SK-N-SH (cell line): Measurements from ENCODE around the gene FBXO17. TPM values are rescaled to one million over a fixed set of nuclear protein-coding genes. Genes with fewer than 3 reads are reported as not detected.

Source experiments
- CTCF ChIA-PET: fragments of 300-600, 350-600 bp; formaldehyde crosslinking; extraction: SDS; loops from one replicate; lab custom pipeline; 2021; lab: Yijun Ruan, JAX
- POLR2A ChIA-PET: fragments of 350-600 bp; sonication (Branson Sonifier 250); formaldehyde crosslinking; extraction: SDS; loops from one replicate; lab custom pipeline; 2020; ENCODE audit warnings: antibody characterized with exemption, inconsistent platforms; lab: Yijun Ruan, JAX
- DNase-seq: peaks from one replicate; pipeline ENCODE4 v3.0.0; 2012
- H2AFZ ChIP-seq: fragments of 200-600 bp; sonication (generic); 2 replicates; pipeline ENCODE4 v1.8.1; 2016; ENCODE audit warnings: antibody characterized with exemption, mild to moderate bottlenecking, low read depth
- H3F3A ChIP-seq: fragments of 200-600 bp; sonication (generic); replicated peaks from 2 replicates; pipeline ENCODE3; 2016; ENCODE audit warnings: antibody characterized with exemption, mild to moderate bottlenecking; ENCODE audit not compliant: insufficient read depth
- H3K27ac ChIP-seq, 2 experiments: fragments of 200-500 bp in 1 of 2; fragments of 200-600 bp in 1 of 2; sonication (Bioruptor generic) in 1 of 2; sonication (generic), shearing (Covaris generic) in 1 of 2; 2 replicates each; pipeline versions ENCODE4 v1.5.1 to v1.6.1; 2014 to 2016; ENCODE audit warnings: low read depth in 2 of 2, inconsistent platforms in 1 of 2, low read length in 1 of 2, mild to moderate bottlenecking in 1 of 2, mixed read lengths in 1 of 2
- H3K27me3 ChIP-seq: fragments of 200-600 bp; sonication (generic), shearing (Covaris generic); 2 replicates; pipeline ENCODE4 v1.6.1; 2016; ENCODE audit warnings: mixed run types; ENCODE audit not compliant: insufficient read depth
- H3K36me3 ChIP-seq, 2 experiments: fragments of 200-500 bp in 1 of 2; fragments of 200-600 bp in 1 of 2; sonication (Bioruptor generic) in 1 of 2; sonication (generic) in 1 of 2; replicated peaks in 1 of 2; 2 replicates each; pipeline versions ENCODE3 to v1.5.1; 2014 to 2016; ENCODE audit warnings: low read length in 1 of 2, mild to moderate bottlenecking in 1 of 2; ENCODE audit not compliant: insufficient read depth in 2 of 2, control insufficient read depth in 1 of 2
- H3K4me1 ChIP-seq, 2 experiments: fragments of 200-500 bp in 1 of 2; fragments of 200-600 bp in 1 of 2; sonication (Bioruptor generic) in 1 of 2; sonication (generic), shearing (Covaris generic) in 1 of 2; 2 replicates each; pipeline versions ENCODE4 v1.5.1 to v1.6.1; 2014 to 2016; ENCODE audit warnings: low read depth in 1 of 2, low read length in 1 of 2, mixed run types in 1 of 2; ENCODE audit not compliant: insufficient read depth in 2 of 2, control insufficient read depth in 1 of 2
- H3K4me2 ChIP-seq: fragments of 200-600 bp; sonication (generic), shearing (Covaris generic); 2 replicates; pipeline ENCODE4 v1.6.1; 2017; ENCODE audit warnings: mixed run types
- H3K4me3 ChIP-seq, 2 experiments: fragments of 200-500 bp in 1 of 2; fragments of 200-600 bp in 1 of 2; sonication (Bioruptor generic) in 1 of 2; sonication (generic), shearing (Covaris generic) in 1 of 2; 2 replicates each; pipeline versions ENCODE4 v1.5.1 to v1.8.1; 2014 to 2016; ENCODE audit warnings: low read depth in 2 of 2, inconsistent platforms in 1 of 2, low read length in 1 of 2, mild to moderate bottlenecking in 1 of 2, mixed read lengths in 1 of 2, moderate library complexity in 1 of 2
- H3K79me2 ChIP-seq: fragments of 200-600 bp; sonication (generic); 2 replicates; pipeline ENCODE4 v1.8.1; 2017; ENCODE audit warnings: mild to moderate bottlenecking; ENCODE audit not compliant: insufficient read depth
- H3K9ac ChIP-seq: fragments of 200-600 bp; sonication (generic); 2 replicates; pipeline ENCODE4 v1.6.1; 2017; ENCODE audit warnings: mixed run types
- H3K9me2 ChIP-seq: fragments of 200-600 bp; sonication (generic); 2 replicates; pipeline ENCODE4 v1.6.1; 2017; ENCODE audit warnings: mixed run types
- H3K9me3 ChIP-seq: fragments of 200-600 bp; sonication (generic); 2 replicates; pipeline ENCODE4 v1.6.1; 2017; ENCODE audit warnings: mixed run types, mild to moderate bottlenecking, moderate library complexity
- H4K20me1 ChIP-seq: fragments of 200-600 bp; sonication (generic); 2 replicates; pipeline ENCODE4 v1.6.1; 2017; ENCODE audit warnings: mild to moderate bottlenecking, mixed run types; ENCODE audit not compliant: insufficient read depth
- ELF1 ChIP-seq: IDR thresholded peaks from 2 replicates; pipeline ENCODE4 v1.4.0; 2012
- EP300 ChIP-seq, 2 experiments: IDR thresholded peaks; 2 replicates each; pipeline versions ENCODE4 v1.4.0 to v1.6.1; 2012; ENCODE audit warnings: borderline replicate concordance in 1 of 2, low read depth in 1 of 2, low read length in 1 of 2
- FOXM1 ChIP-seq: IDR thresholded peaks from 2 replicates; pipeline ENCODE4 v1.4.0; 2012; ENCODE audit warnings: low read depth, mild to moderate bottlenecking
- NRF1 ChIP-seq: IDR thresholded peaks from 2 replicates; pipeline ENCODE4 v1.6.1; 2012; ENCODE audit warnings: low read depth, mild to moderate bottlenecking, low read length
- RAD21 ChIP-seq: IDR thresholded peaks from 2 replicates; pipeline ENCODE4 v1.6.1; 2012; ENCODE audit warnings: mild to moderate bottlenecking, low read length
- RCOR1 ChIP-seq: fragments of 150-350 bp; IDR thresholded peaks from 2 replicates; pipeline ENCODE4 v1.6.1; 2017; ENCODE audit warnings: antibody characterized with exemption, low read length
- SMC3 ChIP-seq: IDR thresholded peaks from 2 replicates; pipeline ENCODE4 v1.6.1; 2012; ENCODE audit warnings: low read depth, low read length, improper control_type of control experiment
- TAF1 ChIP-seq: IDR thresholded peaks from 2 replicates; pipeline ENCODE4 v1.6.1; 2012; ENCODE audit warnings: low read depth, mild to moderate bottlenecking, low read length, moderate library complexity, borderline replicate concordance
- TEAD4 ChIP-seq: IDR thresholded peaks from 2 replicates; pipeline ENCODE4 v1.4.0; 2012; ENCODE audit warnings: mild to moderate bottlenecking, borderline replicate concordance; ENCODE audit not compliant: insufficient read depth
- WGBS: methylation state at CpG from one replicate; pipeline ENCODE4 v1.1.6; 2017; ENCODE audit warnings: low lambda C conversion rate; 5-methylcytosine and 5-hydroxymethylcytosine counted together
- polyA plus RNA-seq, 3 experiments: library from polyadenylated mRNA; depleted of rRNA; stranded (reverse); fragments of >200 nt; gene quantifications; 2 replicates each; pipeline ENCODE4 v1.2.3, GENCODE V29; 2012
- TF ChIP-seq, protein P1 (sequence below): IDR thresholded peaks from 2 replicates; pipeline ENCODE4 v1.4.0; 2012; ENCODE audit warnings: low read depth, borderline replicate concordance
- TF ChIP-seq, protein P2 (sequence below): IDR thresholded peaks from 2 replicates; pipeline ENCODE4 v1.6.1; 2012; ENCODE audit warnings: mild to moderate bottlenecking, low read depth, low read length, moderate library complexity
- TF ChIP-seq, protein P3 (sequence below): IDR thresholded peaks from 2 replicates; pipeline ENCODE4; 2012
- TF ChIP-seq, protein P4 (sequence below): fragments of 150-350 bp; IDR thresholded peaks from 2 replicates; pipeline ENCODE4 v1.6.1; 2017; ENCODE audit warnings: antibody characterized with exemption, low read length, low read depth, borderline replicate concordance

The FBXO17 gene
- polyA plus RNA-seq, 1 of the 3 experiments (the other 2 are of a cell fraction), result 40.7 TPM

DNA sequence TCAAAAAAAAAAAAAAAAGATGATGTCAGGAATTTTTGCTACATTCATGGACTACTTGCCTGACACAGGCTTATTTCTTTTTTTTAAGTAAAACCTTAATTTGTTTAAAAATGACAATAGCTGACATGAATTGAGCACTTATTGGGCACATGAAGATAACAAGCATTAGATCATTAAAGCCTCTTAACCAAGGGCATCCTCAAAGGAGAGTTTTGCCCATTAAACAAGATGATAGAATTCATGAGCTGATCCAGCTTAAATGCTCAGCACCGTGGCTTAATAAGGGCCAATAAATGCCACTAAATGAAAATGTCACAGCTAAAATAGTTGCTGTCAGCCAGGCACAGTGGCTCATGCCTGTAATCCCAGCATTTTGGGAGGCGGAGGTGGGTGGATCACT is 19.3 kb downstream of the FBXO17 start:
- Histone ChIP-seq H3F3A (no peaks in the 10 kb centered on the region), H3K27me3 (no peaks in the 10 kb centered on the region), H3K9ac (no peak overlapping the region), H4K20me1 (no peaks in the 10 kb centered on the region), H3K79me2 (peaks cover 4% of the 10 kb centered on the region; the same call in 1 of the 2 replicates), H3K4me2 (no peak overlapping the region), H3K4me3 (no peak overlapping the region), H3K27ac (no peak overlapping the region), H3K9me3 (no peaks in the 10 kb centered on the region), H2AFZ (no peak overlapping the region), H3K9me2 (no peaks in the 10 kb centered on the region), H3K36me3 (no peaks in the 10 kb centered on the region), H3K4me1 (no peaks in the 10 kb centered on the region)
- CTCF ChIA-PET, result no interaction called here
- 92% methylated on average over 2 of the region's 2 CpGs for WGBS
- no peak for DNase-seq
- no peak for TF ChIP-seq SMC3
- TF ChIP-seq EP300 (IDR thresholded peaks at IDR 0.05; ENCODE audit: borderline replicate concordance in 1 of 2, low read depth in 1 of 2, low read length in 1 of 2), result no peak
- POLR2A ChIA-PET, result interaction anchor here (0.6 kb wide), 1 partner anchor 20 kb away, joined by 3 read pairs; no protein-coding TSS in a partner anchor

DNA sequence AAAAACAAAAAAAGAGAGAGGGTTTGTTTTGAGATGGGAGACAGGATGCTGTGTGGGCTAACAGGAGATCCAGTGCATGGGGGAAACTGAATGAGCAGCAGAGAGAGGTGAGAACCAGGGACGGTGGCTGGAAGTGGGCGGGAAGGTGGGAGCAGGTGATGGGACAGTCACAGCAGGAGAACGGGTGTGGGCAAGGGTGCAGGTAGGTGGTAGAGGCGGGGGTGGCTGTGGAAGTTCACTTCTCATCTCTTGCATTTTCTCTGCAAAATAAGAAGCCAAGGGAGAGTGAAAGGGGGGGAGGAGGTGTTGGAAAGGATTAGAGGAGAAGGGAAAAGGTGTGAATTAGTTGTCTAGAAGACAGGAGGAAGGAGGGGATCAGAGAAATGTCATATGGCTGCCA is 21.9 kb downstream of the FBXO17 start:
- WGBS, result 89% methylated on average over 4 of the region's 4 CpGs
- CTCF ChIA-PET, result interaction anchor here (1.1 to 1.8 kb wide), 3 partner anchors 8 to 53 kb away, joined by 3 to 12 read pairs (median 4); partner anchors contain the start of genes MRPS12 and SARS2
- TF ChIP-seq TEAD4, result no peak
- no peak for TF ChIP-seq NRF1
- no peak for TF ChIP-seq ELF1
- TF ChIP-seq, protein P1, sequence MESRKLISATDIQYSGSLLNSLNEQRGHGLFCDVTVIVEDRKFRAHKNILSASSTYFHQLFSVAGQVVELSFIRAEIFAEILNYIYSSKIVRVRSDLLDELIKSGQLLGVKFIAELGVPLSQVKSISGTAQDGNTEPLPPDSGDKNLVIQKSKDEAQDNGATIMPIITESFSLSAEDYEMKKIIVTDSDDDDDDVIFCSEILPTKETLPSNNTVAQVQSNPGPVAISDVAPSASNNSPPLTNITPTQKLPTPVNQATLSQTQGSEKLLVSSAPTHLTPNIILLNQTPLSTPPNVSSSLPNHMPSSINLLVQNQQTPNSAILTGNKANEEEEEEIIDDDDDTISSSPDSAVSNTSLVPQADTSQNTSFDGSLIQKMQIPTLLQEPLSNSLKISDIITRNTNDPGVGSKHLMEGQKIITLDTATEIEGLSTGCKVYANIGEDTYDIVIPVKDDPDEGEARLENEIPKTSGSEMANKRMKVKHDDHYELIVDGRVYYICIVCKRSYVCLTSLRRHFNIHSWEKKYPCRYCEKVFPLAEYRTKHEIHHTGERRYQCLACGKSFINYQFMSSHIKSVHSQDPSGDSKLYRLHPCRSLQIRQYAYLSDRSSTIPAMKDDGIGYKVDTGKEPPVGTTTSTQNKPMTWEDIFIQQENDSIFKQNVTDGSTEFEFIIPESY, result no peak
- TF ChIP-seq, protein P2, sequence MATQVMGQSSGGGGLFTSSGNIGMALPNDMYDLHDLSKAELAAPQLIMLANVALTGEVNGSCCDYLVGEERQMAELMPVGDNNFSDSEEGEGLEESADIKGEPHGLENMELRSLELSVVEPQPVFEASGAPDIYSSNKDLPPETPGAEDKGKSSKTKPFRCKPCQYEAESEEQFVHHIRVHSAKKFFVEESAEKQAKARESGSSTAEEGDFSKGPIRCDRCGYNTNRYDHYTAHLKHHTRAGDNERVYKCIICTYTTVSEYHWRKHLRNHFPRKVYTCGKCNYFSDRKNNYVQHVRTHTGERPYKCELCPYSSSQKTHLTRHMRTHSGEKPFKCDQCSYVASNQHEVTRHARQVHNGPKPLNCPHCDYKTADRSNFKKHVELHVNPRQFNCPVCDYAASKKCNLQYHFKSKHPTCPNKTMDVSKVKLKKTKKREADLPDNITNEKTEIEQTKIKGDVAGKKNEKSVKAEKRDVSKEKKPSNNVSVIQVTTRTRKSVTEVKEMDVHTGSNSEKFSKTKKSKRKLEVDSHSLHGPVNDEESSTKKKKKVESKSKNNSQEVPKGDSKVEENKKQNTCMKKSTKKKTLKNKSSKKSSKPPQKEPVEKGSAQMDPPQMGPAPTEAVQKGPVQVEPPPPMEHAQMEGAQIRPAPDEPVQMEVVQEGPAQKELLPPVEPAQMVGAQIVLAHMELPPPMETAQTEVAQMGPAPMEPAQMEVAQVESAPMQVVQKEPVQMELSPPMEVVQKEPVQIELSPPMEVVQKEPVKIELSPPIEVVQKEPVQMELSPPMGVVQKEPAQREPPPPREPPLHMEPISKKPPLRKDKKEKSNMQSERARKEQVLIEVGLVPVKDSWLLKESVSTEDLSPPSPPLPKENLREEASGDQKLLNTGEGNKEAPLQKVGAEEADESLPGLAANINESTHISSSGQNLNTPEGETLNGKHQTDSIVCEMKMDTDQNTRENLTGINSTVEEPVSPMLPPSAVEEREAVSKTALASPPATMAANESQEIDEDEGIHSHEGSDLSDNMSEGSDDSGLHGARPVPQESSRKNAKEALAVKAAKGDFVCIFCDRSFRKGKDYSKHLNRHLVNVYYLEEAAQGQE, result no peak
- TF ChIP-seq TAF1, result no peak
- TF ChIP-seq RCOR1, result no peak
- no peak for TF ChIP-seq RAD21
- TF ChIP-seq, protein P3, sequence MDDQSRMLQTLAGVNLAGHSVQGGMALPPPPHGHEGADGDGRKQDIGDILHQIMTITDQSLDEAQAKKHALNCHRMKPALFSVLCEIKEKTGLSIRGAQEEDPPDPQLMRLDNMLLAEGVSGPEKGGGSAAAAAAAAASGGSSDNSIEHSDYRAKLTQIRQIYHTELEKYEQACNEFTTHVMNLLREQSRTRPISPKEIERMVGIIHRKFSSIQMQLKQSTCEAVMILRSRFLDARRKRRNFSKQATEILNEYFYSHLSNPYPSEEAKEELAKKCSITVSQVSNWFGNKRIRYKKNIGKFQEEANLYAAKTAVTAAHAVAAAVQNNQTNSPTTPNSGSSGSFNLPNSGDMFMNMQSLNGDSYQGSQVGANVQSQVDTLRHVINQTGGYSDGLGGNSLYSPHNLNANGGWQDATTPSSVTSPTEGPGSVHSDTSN, result no peak
- TF ChIP-seq SMC3, result no peak
- TF ChIP-seq, protein P4, sequence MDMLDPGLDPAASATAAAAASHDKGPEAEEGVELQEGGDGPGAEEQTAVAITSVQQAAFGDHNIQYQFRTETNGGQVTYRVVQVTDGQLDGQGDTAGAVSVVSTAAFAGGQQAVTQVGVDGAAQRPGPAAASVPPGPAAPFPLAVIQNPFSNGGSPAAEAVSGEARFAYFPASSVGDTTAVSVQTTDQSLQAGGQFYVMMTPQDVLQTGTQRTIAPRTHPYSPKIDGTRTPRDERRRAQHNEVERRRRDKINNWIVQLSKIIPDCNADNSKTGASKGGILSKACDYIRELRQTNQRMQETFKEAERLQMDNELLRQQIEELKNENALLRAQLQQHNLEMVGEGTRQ, result no peak
- no peak for TF ChIP-seq FOXM1

More for the DNA sequence above, 21.9 kb downstream of the FBXO17 start:
- Histone ChIP-seq H3K4me3 (no peak overlapping the region), H4K20me1 (no peaks in the 10 kb centered on the region), H3K9ac (no peak overlapping the region), H3K9me3 (no peaks in the 10 kb centered on the region), H3K4me2 (no peak overlapping the region), H3K4me1 (peaks cover 0 to 4% of the 10 kb centered on the region in 2 experiments; a peak in 1 of 4 replicates), H3K9me2 (no peaks in the 10 kb centered on the region), H2AFZ (no peak overlapping the region), H3K27me3 (no peaks in the 10 kb centered on the region), H3F3A (no peaks in the 10 kb centered on the region), H3K36me3 (no peaks in the 10 kb centered on the region), H3K79me2 (no peaks in the 10 kb centered on the region; the same call in 1 of the 2 replicates), H3K27ac (no peak overlapping the region)
- POLR2A ChIA-PET, result no interaction called here
- no peak for DNase-seq
